MM.1S (cell line): ENCODE measurements around the gene C14orf93.

Experiments used
- DNase-seq: peaks from one replicate; pipeline ENCODE4 v3.0.0-alpha.2; 2015
- H2AFZ ChIP-seq: fragments of 300-600 bp; sonication (generic); 2 replicates; pipeline ENCODE4 v1.6.0; 2016; ENCODE audit warnings: antibody characterized with exemption, low read length
- H3F3A ChIP-seq: fragments of 300-600 bp; sonication (generic); 2 replicates; pipeline ENCODE4 v1.6.1; 2016; ENCODE audit warnings: mild to moderate bottlenecking, antibody characterized with exemption, low read length, moderate library complexity, mixed read lengths; ENCODE audit not compliant: insufficient read depth
- H3K27ac ChIP-seq: fragments of 300-600 bp; sonication (generic); 2 replicates; pipeline ENCODE4 v1.5.1; 2016; ENCODE audit warnings: mild to moderate bottlenecking, low read length
- H3K27me3 ChIP-seq: fragments of 300-600 bp; sonication (generic); replicated peaks from 2 replicates; pipeline ENCODE4 v1.6.0; 2016; ENCODE audit warnings: low read length; ENCODE audit not compliant: insufficient read depth
- H3K36me3 ChIP-seq: fragments of 300-600 bp; sonication (generic); replicated peaks from 2 replicates; pipeline ENCODE4 v1.6.1; 2016; ENCODE audit warnings: mild to moderate bottlenecking, low read length, mixed read lengths; ENCODE audit not compliant: insufficient read depth
- H3K4me1 ChIP-seq: fragments of 300-600 bp; sonication (generic); 2 replicates; pipeline ENCODE4 v1.6.1; 2016; ENCODE audit warnings: low read length, mixed read lengths
- H3K4me2 ChIP-seq: fragments of 300-600 bp; sonication (generic); 2 replicates; pipeline ENCODE4 v1.6.0; 2016; ENCODE audit warnings: low read depth, low read length
- H3K4me3 ChIP-seq: fragments of 300-600 bp; sonication (generic); 2 replicates; pipeline ENCODE4 v1.5.1; 2016; ENCODE audit warnings: low read length, mixed read lengths
- H3K79me2 ChIP-seq: fragments of 300-600 bp; sonication (generic); 2 replicates; pipeline ENCODE4 v1.6.1; 2016; ENCODE audit warnings: mixed run types, low read length, mixed read lengths
- H3K9ac ChIP-seq: fragments of 300-600 bp; sonication (generic); 2 replicates; pipeline ENCODE4 v1.6.1; 2016; ENCODE audit warnings: low read length, mixed read lengths
- H3K9me2 ChIP-seq: fragments of 300-600 bp; sonication (generic); replicated peaks from 2 replicates; pipeline ENCODE4 v1.6.1; 2016; ENCODE audit warnings: mild to moderate bottlenecking, low read length, mixed read lengths; ENCODE audit not compliant: insufficient read depth
- H3K9me3 ChIP-seq: fragments of 300-600 bp; sonication (generic); replicated peaks from 2 replicates; pipeline ENCODE4 v1.6.1; 2016; ENCODE audit warnings: mild to moderate bottlenecking, low read length, mixed read lengths; ENCODE audit not compliant: insufficient read depth
- H4K20me1 ChIP-seq: fragments of 300-600 bp; sonication (generic); 2 replicates; pipeline ENCODE4 v1.6.1; 2016; ENCODE audit warnings: mild to moderate bottlenecking, low read length, moderate library complexity, mixed read lengths; ENCODE audit not compliant: insufficient read depth
- EZH2 ChIP-seq: fragments of 300-600 bp; sonication (generic); optimal IDR thresholded peaks from 2 replicates; pipeline ENCODE3; 2017; ENCODE audit warnings: low read depth, mild to moderate bottlenecking, antibody characterized with exemption, low read length, mixed read lengths
- EZH2phosphoT487 ChIP-seq: fragments of 300-600 bp; sonication (generic); IDR thresholded peaks from 2 replicates; pipeline ENCODE4 v1.6.1; 2018; ENCODE audit warnings: antibody characterized with exemption, low read length
- TF ChIP-seq, protein P1 (sequence below): fragments of 300-600 bp; sonication (generic); IDR thresholded peaks from 2 replicates; pipeline ENCODE4 v1.5.1; 2016; ENCODE audit warnings: antibody characterized with exemption, low read length, mixed read lengths

Gene C14orf93

DNA sequence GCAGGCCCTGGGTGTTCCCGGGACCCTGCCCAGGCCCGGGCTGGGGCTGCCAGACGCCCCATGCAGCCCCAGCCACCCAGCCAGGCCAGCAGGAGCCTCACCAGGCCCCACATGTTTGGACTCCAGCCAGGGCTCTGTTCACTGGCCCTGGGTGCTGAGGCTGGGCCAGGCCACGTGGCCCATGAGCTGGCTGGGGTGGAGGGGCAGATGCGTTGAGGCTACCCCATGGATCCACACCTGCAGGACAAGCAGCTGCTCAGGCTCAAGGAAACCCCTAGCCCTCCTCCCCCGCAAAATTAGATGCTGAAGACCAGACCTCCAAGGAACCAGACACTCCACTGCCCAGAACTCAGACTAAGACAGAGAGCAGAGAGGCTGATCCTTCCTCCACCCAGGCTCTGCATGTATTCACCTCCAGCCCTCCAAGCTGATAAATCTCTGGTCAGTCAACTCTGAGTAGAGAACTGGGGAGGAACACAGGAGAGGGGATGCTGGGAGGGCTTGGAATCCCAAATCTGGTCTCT lies 45.7 kb upstream of the C14orf93 start:
- Histone ChIP-seq H2AFZ (no peak overlapping the region), H3K4me2 (peak overlapping the region; percentile 89; the same call in 1 of the 2 replicates), H3K79me2 (no peaks in the 10 kb centered on the region), H3K4me1 (no peaks in the 10 kb centered on the region), H3K4me3 (no peak overlapping the region), H3K9me2 (no peaks in the 10 kb centered on the region), H3K9ac (no peak overlapping the region), H3F3A (0 out of 2 replicates have a peak, but pooled peaks cover 14% of the 10 kb centered on the region), H3K9me3 (no peaks in the 10 kb centered on the region), H3K36me3 (no peaks in the 10 kb centered on the region), H4K20me1 (no peaks in the 10 kb centered on the region), H3K27me3 (no peaks in the 10 kb centered on the region), H3K27ac (no peak overlapping the region)
- TF ChIP-seq, protein P1, sequence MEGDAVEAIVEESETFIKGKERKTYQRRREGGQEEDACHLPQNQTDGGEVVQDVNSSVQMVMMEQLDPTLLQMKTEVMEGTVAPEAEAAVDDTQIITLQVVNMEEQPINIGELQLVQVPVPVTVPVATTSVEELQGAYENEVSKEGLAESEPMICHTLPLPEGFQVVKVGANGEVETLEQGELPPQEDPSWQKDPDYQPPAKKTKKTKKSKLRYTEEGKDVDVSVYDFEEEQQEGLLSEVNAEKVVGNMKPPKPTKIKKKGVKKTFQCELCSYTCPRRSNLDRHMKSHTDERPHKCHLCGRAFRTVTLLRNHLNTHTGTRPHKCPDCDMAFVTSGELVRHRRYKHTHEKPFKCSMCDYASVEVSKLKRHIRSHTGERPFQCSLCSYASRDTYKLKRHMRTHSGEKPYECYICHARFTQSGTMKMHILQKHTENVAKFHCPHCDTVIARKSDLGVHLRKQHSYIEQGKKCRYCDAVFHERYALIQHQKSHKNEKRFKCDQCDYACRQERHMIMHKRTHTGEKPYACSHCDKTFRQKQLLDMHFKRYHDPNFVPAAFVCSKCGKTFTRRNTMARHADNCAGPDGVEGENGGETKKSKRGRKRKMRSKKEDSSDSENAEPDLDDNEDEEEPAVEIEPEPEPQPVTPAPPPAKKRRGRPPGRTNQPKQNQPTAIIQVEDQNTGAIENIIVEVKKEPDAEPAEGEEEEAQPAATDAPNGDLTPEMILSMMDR, result no peak
- no peak for DNase-seq

DNA sequence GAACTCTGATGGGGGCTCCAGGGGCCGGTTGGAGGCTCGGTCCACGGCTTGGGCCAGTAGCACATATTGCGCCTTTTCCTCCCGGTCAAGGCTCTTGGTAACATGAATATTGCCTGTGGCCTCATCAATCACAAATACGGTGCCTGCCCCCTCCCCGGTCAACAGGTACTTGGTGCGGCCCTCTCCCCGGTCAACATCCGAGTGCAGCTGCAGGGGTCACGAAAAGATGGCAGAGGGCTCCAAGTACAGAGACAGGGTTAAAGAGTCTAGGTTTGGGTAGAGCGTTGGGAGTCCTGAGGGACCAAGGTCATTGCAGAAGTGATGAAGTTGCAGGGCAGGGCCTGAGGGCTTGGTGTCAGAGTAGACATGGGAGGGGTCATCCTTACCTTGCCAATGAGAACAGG lies 45.2 kb upstream of the C14orf93 start:
- Histone ChIP-seq H2AFZ (no peak overlapping the region), H3K27me3 (no peaks in the 10 kb centered on the region), H3K9ac (no peak overlapping the region), H3K4me2 (no peak overlapping the region), H3K36me3 (no peaks in the 10 kb centered on the region), H3K4me3 (no peak overlapping the region), H3K9me2 (no peaks in the 10 kb centered on the region), H4K20me1 (no peaks in the 10 kb centered on the region), H3K27ac (no peak overlapping the region), H3K9me3 (no peaks in the 10 kb centered on the region), H3K79me2 (no peaks in the 10 kb centered on the region), H3K4me1 (no peaks in the 10 kb centered on the region), H3F3A (0 out of 2 replicates have a peak, but pooled peaks cover 14% of the 10 kb centered on the region)
- no peak for DNase-seq
- TF ChIP-seq EZH2 (no peak), EZH2phosphoT487 (no peak)
- TF ChIP-seq, protein P1, result no peak

DNA sequence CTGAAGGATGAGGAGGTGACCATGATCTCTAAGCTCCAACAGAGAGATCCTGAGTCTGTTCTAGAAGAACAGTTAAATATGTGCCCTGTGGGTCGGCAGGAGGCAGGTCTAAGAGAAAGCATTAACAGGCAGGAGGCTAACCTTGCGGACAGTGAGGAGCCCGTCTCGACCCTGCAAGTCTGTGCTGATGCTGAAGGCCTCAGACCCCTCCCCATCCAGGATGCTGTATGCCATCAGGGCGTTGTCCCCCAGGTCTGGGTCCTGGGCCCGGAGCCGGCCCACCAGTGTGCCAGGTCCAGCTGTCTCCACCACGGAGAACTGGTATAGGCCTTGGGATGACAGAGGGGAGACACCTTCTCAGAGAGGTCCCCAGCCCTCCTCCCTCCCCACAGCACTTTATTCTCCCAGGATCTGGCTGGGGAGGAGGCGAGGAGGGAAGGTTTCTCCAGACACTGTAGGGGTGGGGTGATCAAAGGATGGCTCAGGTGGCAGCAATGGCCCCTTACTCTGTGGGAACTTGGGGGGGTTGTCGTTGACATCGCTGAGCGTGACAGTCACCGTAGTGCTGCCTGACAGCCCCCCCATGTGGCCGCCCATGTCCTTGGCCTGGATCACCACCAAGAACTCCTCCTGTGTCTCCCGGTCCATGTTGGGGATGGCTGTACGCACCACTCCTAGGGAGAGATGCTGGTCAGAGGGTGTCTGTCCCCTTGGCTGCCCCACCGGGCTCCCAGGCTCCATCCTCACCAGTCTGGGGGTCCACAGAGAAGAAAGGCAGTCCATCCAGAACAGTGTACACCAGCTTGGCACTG lies 44.3 kb upstream of the C14orf93 start:
- Histone ChIP-seq H3K27me3 (no peaks in the 10 kb centered on the region), H3K4me3 (no peak overlapping the region), H3K4me2 (no peak overlapping the region), H3K4me1 (no peaks in the 10 kb centered on the region), H3K9me3 (no peaks in the 10 kb centered on the region), H3K36me3 (no peaks in the 10 kb centered on the region), H3K9ac (no peak overlapping the region), H3K27ac (no peak overlapping the region), H3F3A (0 out of 2 replicates have a peak, but pooled peaks cover 12% of the 10 kb centered on the region), H2AFZ (no peak overlapping the region), H4K20me1 (no peaks in the 10 kb centered on the region), H3K9me2 (no peaks in the 10 kb centered on the region), H3K79me2 (no peaks in the 10 kb centered on the region)
- DNase-seq, result no peak
- TF ChIP-seq EZH2 (no peak), EZH2phosphoT487 (no peak)
- TF ChIP-seq, protein P1, result no peak
